HCT116 (cell line): ENCODE data around the gene ABCD1. TPM values are rescaled to one million over a fixed set of nuclear protein-coding genes. Genes with fewer than 3 reads are reported as not detected.

Experiments
- ATAC-seq: fragments of 200-7000 bp; cut with Tn5 transposase; 2 replicates; pipeline ENCODE4 v1.9.1; 2020; ENCODE audit warnings: mild to moderate bottlenecking, moderate library complexity
- BruUV-seq: library from RNA; stranded (reverse); fragments of 400-500 nt; replicated peaks from 2 replicates; lab custom pipeline; 2021; lab: Mats Ljungman, UMichigan
- CTCF ChIA-PET: fragments of 300-600 bp; sonication (Branson Sonifier 250); formaldehyde crosslinking; loops from one replicate; lab custom pipeline; 2021; ENCODE audit warnings: antibody characterized with exemption; lab: Charles Lee
- POLR2A ChIA-PET: fragments of 300-600, 350-600 bp; sonication (Branson Sonifier 250); formaldehyde crosslinking; loops from one replicate; lab custom pipeline; 2021; ENCODE audit warnings: antibody characterized with exemption; lab: Charles Lee
- RAD21 ChIA-PET, 2 experiments: fragments of 300-600 bp; sonication (Branson Sonifier 250); formaldehyde crosslinking; loops; one replicate each; lab custom pipeline; 2023; ENCODE audit warnings: low total read pairs in 2 of 2; ENCODE audit not compliant: uncharacterized antibody in 2 of 2, unreplicated experiment in 2 of 2, low non-redundant PET in 1 of 2; lab: Charles Lee
- DNase-seq: peaks from one replicate; pipeline ENCODE4 v3.0.0-alpha.2; 2010; ENCODE audit warnings: low read depth, low spot score
- H2AFZ ChIP-seq: fragments of 200-600 bp; shearing (Covaris generic), sonication (generic); 2 replicates; pipeline ENCODE4 v1.6.1; 2017; ENCODE audit warnings: low read depth, mixed run types, mixed read lengths, antibody characterized with exemption, low read length; ENCODE audit not compliant: poor library complexity, severe bottlenecking
- H3K27ac ChIP-seq: 2 replicates; pipeline ENCODE4 v1.5.1; 2012; ENCODE audit warnings: low read depth, low read length
- H3K27me3 ChIP-seq: fragments of 200-600 bp; sonication (generic); 2 replicates; pipeline ENCODE4 v1.6.1; 2016; ENCODE audit warnings: mixed run types, low read length, mixed read lengths; ENCODE audit not compliant: insufficient read depth
- H3K36me3 ChIP-seq, 2 experiments: fragments of 200-500 bp in 1 of 2; fragments of 200-600 bp in 1 of 2; sonication (Bioruptor generic) in 1 of 2; sonication (generic) in 1 of 2; 2 replicates each; pipeline versions ENCODE4 v1.5.1 to v1.6.1; 2014 to 2016; ENCODE audit warnings: low read length in 2 of 2, inconsistent platforms in 1 of 2, mixed read lengths in 1 of 2, mixed run types in 1 of 2; ENCODE audit not compliant: insufficient read depth in 2 of 2, control insufficient read depth in 1 of 2
- H3K4me1 ChIP-seq, 2 experiments: fragments of 200-600 bp in 1 of 2; sonication (generic) in 1 of 2; 2 replicates each; pipeline versions ENCODE4 v1.5.1 to v1.6.1; 2012 to 2017; ENCODE audit warnings: low read length in 2 of 2, inconsistent platforms in 1 of 2, mild to moderate bottlenecking in 1 of 2, mixed read lengths in 1 of 2, mixed run types in 1 of 2, moderate library complexity in 1 of 2; ENCODE audit not compliant: insufficient read depth in 2 of 2, control insufficient read depth in 1 of 2
- H3K4me2 ChIP-seq: fragments of 200-600 bp; sonication (generic); 2 replicates; pipeline ENCODE4 v1.6.1; 2017; ENCODE audit warnings: mixed run types, low read length, mixed read lengths
- H3K4me3 ChIP-seq, 2 experiments: fragments of 200-600 bp in 1 of 2; sonication (generic) in 1 of 2; replicated peaks in 1 of 2; 2 replicates each; pipeline ENCODE4 v1.5.1; 2011 to 2016; ENCODE audit warnings: low read length in 2 of 2, control low read depth in 1 of 2, low read depth in 1 of 2, mild to moderate bottlenecking in 1 of 2, mixed read lengths in 1 of 2, mixed run types in 1 of 2
- H3K79me2 ChIP-seq: fragments of 200-600 bp; sonication (generic); 2 replicates; pipeline ENCODE4 v1.6.1; 2017; ENCODE audit warnings: mild to moderate bottlenecking, mixed run types, low read length, moderate library complexity, mixed read lengths; ENCODE audit not compliant: insufficient read depth
- H3K9ac ChIP-seq: fragments of 200-600 bp; sonication (generic); 2 replicates; pipeline ENCODE4 v1.6.1; 2016; ENCODE audit warnings: low read length, mixed read lengths
- H3K9me2 ChIP-seq: fragments of 200-600 bp; sonication (generic), shearing (Covaris generic); 2 replicates; pipeline ENCODE4 v1.6.1; 2017; ENCODE audit warnings: mixed run types, mild to moderate bottlenecking, moderate library complexity; ENCODE audit not compliant: insufficient read depth
- H3K9me3 ChIP-seq, 2 experiments: fragments of 200-500 bp in 1 of 2; fragments of 200-600 bp in 1 of 2; sonication (Bioruptor generic) in 1 of 2; sonication (generic) in 1 of 2; 2 replicates each; pipeline ENCODE4 v1.6.1; 2014 to 2017; ENCODE audit warnings: low read length in 2 of 2, mixed read lengths in 2 of 2, inconsistent platforms in 1 of 2, low read depth in 1 of 2, mild to moderate bottlenecking in 1 of 2, mixed run types in 1 of 2, moderate library complexity in 1 of 2; ENCODE audit not compliant: control insufficient read depth in 1 of 2, insufficient read depth in 1 of 2
- H4K20me1 ChIP-seq: fragments of 200-600 bp; sonication (generic), shearing (Covaris generic); 2 replicates; pipeline ENCODE4 v1.6.1; 2017; ENCODE audit warnings: mixed run types, mild to moderate bottlenecking, moderate library complexity; ENCODE audit not compliant: insufficient read depth
- CEBPB ChIP-seq: IDR thresholded peaks from 2 replicates; pipeline ENCODE4 v1.6.1; 2012; ENCODE audit warnings: low read depth
- ELF1 ChIP-seq: IDR thresholded peaks from 2 replicates; pipeline ENCODE4 v1.6.1; 2012; ENCODE audit warnings: low read depth, borderline replicate concordance
- EZH2 ChIP-seq: fragments of 200-600 bp; sonication (generic); IDR thresholded peaks from 2 replicates; pipeline ENCODE4 v1.6.1; 2017; ENCODE audit warnings: antibody characterized with exemption, mixed run types
- JUND ChIP-seq: IDR thresholded peaks from 2 replicates; pipeline ENCODE4 v1.6.1; 2012
- POLR2AphosphoS5 ChIP-seq: IDR thresholded peaks from 2 replicates; pipeline ENCODE4 v1.6.1; 2011; ENCODE audit warnings: mild to moderate bottlenecking, low read depth, low read length, moderate library complexity
- SP1 ChIP-seq: IDR thresholded peaks from 2 replicates; pipeline ENCODE4 v1.6.1; 2012; ENCODE audit warnings: low read depth
- SRF ChIP-seq: IDR thresholded peaks from 2 replicates; pipeline ENCODE4 v1.6.1; 2012; ENCODE audit warnings: low read depth
- intact Hi-C: fragments of 100-400 bp; cut with micrococcal nuclease; formaldehyde crosslinking; loops from 2 replicates; pipeline ENCODE4 v1.10.0; 2022
- total RNA-seq: library from RNA; stranded (reverse); gene quantifications from one replicate; pipeline ENCODE4 v1.2.1, GENCODE V29; 2021; ENCODE audit not compliant: unreplicated experiment
- TF ChIP-seq, protein P1 (sequence below): IDR thresholded peaks from 2 replicates; pipeline ENCODE4 v1.6.1; 2012

Gene ABCD1
- total RNA-seq, 1 experiment from 2014 or later = 7.1 TPM

DNA sequence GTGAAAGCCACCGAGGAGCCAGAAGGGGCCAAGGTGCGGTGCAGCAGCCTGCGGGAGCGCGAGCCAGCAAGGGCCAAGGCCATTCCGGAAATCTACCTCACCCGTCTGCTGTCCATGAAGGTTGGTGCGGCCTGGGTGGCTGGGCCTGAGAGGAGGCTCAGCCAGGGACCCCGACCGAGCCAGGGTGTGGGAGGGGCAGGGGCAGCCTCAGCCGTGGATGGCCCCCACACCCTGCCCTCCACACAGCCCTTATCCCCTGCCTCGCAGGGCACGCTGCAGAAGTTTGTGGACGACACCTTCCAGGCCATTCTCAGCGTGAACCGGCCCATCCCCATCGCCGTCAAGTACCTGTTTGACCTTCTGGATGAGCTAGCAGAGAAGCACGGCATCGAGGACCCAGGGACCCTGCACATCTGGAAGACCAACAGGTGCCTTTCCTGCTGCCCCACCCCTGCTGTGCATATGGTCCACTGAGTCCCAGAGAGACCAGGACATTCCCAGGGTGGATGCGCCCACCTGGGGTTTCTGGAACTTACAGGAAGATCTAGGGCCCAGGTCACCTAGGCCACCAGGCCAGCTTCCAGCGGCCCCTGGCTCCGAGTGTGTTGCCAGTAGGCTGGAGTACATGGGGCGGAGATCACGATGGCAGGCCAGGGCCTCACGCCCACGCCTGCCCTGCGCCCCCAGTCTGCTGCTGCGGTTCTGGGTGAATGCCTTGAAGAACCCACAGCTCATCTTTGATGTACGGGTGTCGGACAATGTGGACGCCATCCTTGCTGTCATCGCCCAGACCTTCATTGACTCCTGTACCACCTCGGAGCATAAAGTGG, 52.8 kb downstream of the ABCD1 start:
- ChIA-PET RAD21 (no interaction called here), POLR2A (no interaction called here), CTCF (no interaction called here)
- no peak overlapping the region for H3K4me2 ChIP-seq
- DNase-seq (no peak), ATAC-seq (no peak)
- H3K9me2 ChIP-seq = no peaks in the 10 kb centered on the region
- H3K27ac ChIP-seq = no peak overlapping the region; the same call in 1 of the 2 replicates
- no peak for TF ChIP-seq ELF1
- no peak for TF ChIP-seq CEBPB
- no peak for TF ChIP-seq SP1
- TF ChIP-seq SRF = no peak
- no peak for TF ChIP-seq POLR2AphosphoS5
- TF ChIP-seq JUND = no peak
- H3K9me3 ChIP-seq = no peaks in the 10 kb centered on the region
- H3K9ac ChIP-seq = no peak overlapping the region
- H3K27me3 ChIP-seq = no peaks in the 10 kb centered on the region
- peaks cover 0 to 6% of the 10 kb centered on the region in 2 experiments; a peak in 1 of 4 replicates for H3K4me1 ChIP-seq
- H3K4me3 ChIP-seq = no peak overlapping the region
- H3K79me2 ChIP-seq = no peaks in the 10 kb centered on the region
- H2AFZ ChIP-seq = no peak overlapping the region
- intact Hi-C loops = no loop called here
- no TSS peak for BruUV-seq
- no peaks in the 10 kb centered on the region for H4K20me1 ChIP-seq
- no peaks in the 10 kb centered on the region for H3K36me3 ChIP-seq

DNA sequence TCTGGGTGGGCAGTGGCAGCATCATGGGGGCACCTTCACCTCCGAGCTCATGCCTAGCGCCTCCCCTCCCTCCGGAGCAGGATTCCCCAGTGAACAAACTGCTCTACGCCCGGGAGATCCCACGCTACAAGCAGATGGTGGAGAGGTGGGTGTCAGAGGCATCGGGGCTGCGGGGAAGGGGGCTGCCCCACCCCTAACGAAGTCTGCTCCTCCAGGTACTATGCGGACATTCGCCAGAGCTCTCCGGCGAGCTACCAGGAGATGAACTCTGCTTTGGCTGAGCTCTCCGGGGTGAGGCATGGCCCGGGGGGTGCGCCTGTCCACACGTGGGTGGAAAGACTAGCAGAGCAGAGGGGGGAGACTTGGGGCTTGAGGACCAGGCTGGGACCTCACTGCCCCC, 53.5 kb downstream of the ABCD1 start:
- Histone ChIP-seq H3K9ac (no peak overlapping the region), H2AFZ (no peak overlapping the region), H3K36me3 (no peaks in the 10 kb centered on the region), H3K4me2 (no peak overlapping the region), H3K4me1 (peaks cover 0 to 6% of the 10 kb centered on the region in 2 experiments; a peak in 1 of 4 replicates), H3K9me3 (no peaks in the 10 kb centered on the region), H3K27ac (no peak overlapping the region), H4K20me1 (no peaks in the 10 kb centered on the region), H3K4me3 (no peak overlapping the region), H3K79me2 (no peaks in the 10 kb centered on the region), H3K27me3 (no peaks in the 10 kb centered on the region), H3K9me2 (no peaks in the 10 kb centered on the region)
- POLR2A ChIA-PET = no interaction called here
- no peak for DNase-seq
- RAD21 ChIA-PET = no interaction called here
- CTCF ChIA-PET = no interaction called here
- no peak for TF ChIP-seq JUND
- TF ChIP-seq SRF = no peak
- TF ChIP-seq, protein P1, sequence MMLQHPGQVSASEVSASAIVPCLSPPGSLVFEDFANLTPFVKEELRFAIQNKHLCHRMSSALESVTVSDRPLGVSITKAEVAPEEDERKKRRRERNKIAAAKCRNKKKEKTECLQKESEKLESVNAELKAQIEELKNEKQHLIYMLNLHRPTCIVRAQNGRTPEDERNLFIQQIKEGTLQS = no peak
- TF ChIP-seq ELF1 = no peak
- no peak for TF ChIP-seq EZH2
- no TSS peak for BruUV-seq
- intact Hi-C loops = no loop called here
- no peak for ATAC-seq
